C1 segment of cervical spinal cord (tissue), 14 donors: ENCODE data around the gene DOK6.

Experiments used
- DNase-seq, 14 donors: peaks; one replicate each; lab custom pipeline; 2025; lab: John Stamatoyannopoulos, UW

Gene DOK6

DNA sequence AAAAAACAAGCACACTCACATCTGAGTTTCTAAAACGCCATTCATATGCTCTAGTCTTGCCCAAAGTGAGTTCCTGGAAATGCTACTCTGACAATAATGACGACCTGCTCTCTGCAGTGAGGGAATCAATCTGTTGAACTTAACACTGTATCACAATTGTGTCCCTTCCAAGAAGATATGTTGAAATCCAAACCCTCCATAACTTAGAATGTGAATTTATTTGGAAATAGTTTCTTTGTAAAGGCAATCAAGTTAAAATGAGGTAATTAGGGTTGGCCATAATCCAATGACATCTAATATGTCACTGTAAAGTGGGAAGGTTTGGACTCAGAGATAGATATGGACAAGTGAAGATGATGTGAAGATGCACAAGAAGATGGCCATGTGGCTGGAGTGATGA is 282.5 kb downstream of the DOK6 start:
- DNase-seq: no peak

- no peak for DNase-seq
These were observed 284.1 kb downstream of the DOK6 start for GRCh38 chr18:69684789-69685188.

- no peak for DNase-seq
These were observed 286.2 kb downstream of the DOK6 start for GRCh38 chr18:69686861-69687260.

DNA sequence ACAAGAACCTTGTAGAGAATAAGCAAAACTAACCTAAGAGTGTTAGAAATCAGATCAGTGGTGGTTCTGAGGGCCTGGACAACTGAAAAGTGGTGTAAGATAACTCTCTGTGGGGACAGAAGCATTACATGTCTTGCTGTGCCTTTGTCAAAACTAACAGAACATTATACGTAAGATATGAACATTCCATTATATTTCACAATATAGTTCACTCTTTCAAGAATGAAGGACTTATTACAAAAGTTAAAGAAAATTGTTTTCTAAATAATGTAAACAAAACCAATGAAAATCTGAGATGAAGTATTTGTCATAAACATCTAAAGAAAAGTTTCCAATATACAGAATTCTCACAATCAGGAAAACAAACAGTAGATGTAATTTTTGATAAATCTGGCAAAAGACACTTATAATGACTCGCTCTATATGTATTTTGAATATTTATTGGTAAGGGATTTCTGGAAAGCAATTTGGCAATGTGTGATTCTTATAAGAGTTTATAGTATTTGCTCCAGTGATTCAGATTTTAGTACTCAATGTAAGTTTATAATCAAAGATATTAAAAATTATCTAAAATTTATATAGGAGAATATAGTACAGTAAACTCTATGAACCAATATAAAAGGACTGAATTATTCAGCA is 288.6 kb downstream of the DOK6 start:
- no peak for DNase-seq

DNA sequence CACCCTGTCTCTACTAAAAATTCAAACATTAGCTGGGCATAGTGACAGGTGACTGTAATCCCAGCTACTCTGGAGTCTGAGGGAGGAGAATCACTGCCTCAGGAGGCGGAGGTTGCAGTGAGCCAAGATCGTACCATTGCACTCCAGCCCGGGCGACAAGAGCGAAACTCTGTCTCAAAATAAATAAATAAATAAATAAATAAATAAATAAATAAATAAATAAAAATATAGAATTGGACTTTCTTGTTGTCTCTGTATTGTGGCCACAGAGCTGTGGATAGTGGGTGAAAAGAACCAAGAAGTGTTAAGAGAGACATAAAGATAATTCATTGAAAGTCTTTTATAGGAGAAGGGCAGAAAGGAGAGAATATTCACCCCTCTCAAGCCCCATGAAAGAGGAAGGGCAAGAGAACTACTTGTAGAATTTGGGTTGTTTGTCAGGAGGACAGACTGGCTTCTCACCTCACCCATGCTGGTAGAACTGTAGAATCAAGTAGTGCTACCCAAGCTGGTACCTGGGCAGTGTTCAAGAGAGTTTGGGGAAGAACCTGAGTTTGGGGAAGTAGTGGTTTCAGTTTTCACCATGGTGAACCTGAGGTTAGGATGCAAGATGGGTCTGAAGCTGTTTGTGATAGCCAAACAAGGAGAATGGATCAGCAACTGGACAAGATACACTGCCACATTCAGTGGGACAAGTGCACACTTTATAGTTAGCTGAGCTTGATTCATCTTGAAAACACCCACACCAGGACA is 290.5 kb downstream of the DOK6 start:
- DNase-seq: no peak

- DNase-seq: no peak
These were observed 296.4 kb downstream of the DOK6 start for GRCh38 chr18:69697069-69697468.

GRCh38 chr18:69697689-69698088 is 297.0 kb downstream of the DOK6 start:
- DNase-seq: no peak

GRCh38 chr18:69701305-69701704 is 300.6 kb downstream of the DOK6 start:
- DNase-seq: no peak

DNA sequence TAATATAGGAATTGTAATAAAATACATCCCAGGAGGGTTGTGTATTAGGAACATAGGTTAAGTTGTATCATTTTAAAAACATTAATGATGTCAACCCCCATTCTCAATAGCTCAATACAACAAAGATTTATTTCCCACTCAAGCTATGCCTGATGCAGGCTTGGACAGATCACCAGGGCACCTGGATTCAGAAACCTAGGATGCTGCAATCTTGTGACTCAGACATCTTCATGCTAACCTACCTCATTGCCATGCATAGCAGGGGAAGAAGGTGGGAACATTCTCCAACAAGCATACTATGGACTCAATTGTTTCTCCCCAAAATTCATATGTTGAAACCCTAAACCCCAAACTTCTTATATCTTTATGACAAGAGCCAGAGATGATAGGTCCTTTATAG is 302.8 kb downstream of the DOK6 start:
- no peak for DNase-seq

GRCh38 chr18:69705987-69706386 is 305.3 kb downstream of the DOK6 start:
- no peak for DNase-seq

GRCh38 chr18:69708844-69709243 is 308.2 kb downstream of the DOK6 start:
- DNase-seq: no peak

GRCh38 chr18:69715191-69715795 is 314.6 kb downstream of the DOK6 start:
- no peak for DNase-seq

GRCh38 chr18:69717586-69717985 is 316.9 kb downstream of the DOK6 start:
- DNase-seq: no peak

DNA sequence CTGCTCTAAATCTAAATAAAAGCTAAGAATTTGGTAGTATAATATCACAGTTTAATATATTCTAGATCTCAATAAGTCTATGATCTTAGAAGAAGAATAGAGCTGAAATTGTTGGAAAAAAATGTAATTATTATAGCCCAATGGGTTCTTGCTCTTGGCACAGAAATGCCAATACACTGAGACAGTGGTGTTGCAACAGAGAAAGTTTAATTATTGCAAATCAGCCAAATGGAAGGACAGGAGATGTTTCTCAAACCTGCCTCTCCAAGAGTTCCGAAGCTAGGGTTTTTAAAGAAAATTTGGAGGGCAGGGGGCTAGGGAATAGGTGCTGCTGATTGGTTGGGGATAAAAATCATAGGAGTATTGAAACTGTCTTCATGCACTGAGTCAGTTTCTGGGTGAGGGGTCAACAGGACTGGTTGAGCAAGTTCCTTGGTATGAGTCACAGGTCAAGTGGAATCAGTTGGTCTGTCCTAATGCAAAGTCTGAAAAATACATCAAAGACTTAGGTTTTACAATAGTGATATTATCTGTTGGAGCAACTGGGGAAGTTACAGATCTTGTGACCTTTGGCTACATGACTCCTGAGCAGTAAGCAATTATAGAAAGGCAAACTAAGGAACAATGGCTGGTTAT is 318.3 kb downstream of the DOK6 start:
- DNase-seq: no peak

DNA sequence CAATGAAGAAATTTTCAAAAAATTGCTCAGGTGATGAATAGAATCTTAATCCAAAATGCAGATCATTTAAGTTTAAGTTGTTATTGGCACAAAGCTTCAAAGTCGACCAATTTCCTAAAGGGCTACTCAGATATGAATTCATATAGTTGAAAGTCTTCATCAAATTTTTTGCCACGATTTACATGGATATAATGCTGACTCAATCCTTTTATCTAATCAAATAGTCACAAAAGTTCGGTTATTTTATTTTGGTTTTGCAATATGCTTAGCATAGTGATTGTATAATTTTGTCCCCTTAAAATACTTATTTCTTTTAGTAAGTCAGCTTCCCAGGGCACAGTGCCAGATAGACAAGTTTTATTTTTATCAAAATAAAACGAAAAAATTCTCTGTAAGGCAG is 319.7 kb downstream of the DOK6 start:
- no peak for DNase-seq

DNA sequence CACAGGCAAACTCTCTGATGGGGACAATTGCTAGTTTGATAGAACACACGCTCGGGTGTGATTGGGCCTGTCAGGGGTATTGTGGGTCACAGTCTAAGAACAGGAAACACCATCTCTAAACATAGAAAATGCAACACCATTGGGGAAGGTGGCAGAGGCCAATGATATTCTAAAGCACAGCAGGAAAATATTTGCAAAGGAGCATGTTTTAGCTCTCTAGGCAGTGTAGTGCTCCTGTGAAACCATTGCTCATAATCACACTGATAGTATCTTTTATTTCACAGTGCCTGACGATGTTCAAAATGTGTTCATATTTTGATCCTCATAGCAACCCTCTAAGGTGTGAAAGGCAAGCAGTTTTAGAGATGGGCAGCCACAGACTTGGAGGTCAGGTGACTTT is 322.7 kb downstream of the DOK6 start:
- DNase-seq: no peak

DNA sequence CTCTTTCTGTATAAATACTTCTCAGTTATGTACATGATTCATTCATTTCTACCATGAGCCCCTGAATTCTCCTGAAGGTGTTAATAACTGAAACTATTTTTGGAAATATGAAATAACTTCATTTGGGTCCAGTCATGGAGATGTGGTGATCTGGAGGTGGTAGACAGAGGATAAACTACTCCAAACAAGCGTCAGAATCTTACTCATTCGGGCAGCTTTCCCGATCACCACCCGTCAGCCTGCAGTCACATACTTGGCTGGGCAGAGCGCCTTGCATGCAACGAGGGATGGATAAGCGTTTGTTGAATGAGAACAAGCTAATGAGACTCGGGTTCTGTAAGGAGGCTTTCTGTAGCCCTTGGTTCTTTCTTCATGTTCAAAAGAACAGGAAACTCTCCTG is 324.3 kb downstream of the DOK6 start:
- DNase-seq: no peak

DNA sequence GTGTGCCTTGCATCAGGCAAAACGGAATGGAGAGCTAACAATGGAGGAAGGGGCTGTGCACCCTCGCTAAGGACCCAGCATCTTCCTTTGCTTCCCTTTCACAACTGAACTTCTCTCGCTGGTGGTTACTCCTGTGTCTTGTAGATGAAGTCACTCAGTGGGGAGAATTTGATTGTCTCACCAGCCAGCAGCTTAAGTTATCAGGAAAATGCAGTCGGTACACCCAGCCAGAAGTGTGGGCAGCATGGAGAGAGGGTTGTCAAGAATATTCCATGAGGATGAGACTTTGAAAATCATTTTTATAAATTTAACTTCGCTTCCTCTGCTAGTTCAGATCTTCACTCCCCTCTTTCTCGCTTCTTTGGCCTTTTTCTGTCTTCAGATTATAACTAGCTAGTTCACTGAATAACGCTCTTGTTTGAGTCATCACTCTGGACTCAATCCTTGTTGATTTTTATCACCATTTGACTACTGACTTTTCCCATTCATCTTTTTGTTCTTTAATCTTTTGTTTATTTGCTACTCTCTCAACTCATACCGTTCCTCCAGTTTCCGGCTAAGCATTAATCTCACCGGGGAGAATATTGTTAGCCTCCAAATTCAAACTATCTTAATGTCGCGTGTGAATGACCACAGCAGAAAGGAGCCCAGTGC is 325.3 kb downstream of the DOK6 start:
- DNase-seq: no peak

DNA sequence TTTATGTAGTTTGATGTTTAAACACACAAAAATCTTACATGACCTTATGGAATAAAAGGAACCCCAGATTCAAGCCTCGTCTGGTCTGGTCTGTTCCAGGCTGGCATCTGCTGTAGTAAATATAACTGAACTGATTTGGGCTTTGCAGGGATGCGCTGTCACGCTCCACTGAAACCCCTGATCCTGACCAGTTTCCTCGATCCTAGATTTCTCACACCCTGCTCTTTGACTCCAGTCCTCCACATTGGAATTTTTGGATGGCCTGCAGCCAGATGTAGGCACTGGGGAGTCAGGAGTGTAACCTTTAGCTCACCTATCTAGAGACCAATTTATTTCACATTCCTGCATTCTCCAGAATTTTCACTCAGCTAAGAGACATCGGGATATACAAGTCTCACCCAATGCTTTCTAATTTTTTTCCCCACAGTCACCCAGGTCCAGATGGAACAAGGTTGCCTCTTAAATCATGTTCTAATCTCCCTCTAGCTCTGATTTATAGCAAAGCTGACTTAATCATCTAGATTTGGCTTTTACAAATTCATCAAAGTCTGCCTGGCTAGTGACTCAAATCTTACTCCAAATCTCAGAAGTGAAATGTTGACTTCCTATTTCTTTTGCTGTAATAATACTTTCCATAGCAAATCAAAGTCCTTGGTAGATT is 327.4 kb downstream of the DOK6 start:
- DNase-seq: no peak

DNA sequence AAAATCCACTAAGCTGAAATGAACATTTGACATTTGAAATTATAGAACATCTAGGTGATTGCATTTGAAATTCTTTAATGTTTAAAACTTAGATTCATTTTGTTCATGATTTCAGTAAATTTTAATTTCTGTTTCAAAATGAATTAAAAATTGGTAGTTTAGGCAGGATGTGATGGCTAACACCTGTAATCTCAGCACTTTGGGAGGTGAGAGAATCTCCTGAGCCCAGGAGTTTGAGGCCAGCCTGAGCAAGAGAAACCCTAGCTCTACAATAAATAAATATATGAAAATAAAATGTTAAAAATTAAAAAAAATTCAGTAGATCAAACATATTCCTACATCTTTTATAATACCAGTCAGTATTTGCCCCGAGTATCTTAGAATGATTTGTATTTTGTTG is 330.0 kb downstream of the DOK6 start:
- DNase-seq: no peak

DNA sequence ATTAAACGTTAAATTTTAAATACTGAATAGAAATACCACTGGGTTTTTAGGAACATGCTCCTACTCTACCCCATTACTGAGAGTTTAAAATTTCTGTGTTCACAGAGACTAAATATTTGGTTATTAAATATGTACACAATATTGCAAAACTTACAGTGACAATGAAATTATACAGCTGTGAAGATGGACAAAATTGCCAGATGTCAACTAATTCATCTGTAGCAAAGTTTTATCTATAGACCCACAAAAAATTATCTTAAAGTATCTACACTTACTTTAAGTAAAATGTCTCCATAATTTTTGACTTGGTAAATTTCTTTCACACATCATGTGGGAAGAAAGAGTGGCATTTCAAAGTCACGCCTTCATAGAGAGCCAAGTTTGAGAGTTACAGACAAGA is 333.8 kb downstream of the DOK6 start:
- DNase-seq: no peak

DNA sequence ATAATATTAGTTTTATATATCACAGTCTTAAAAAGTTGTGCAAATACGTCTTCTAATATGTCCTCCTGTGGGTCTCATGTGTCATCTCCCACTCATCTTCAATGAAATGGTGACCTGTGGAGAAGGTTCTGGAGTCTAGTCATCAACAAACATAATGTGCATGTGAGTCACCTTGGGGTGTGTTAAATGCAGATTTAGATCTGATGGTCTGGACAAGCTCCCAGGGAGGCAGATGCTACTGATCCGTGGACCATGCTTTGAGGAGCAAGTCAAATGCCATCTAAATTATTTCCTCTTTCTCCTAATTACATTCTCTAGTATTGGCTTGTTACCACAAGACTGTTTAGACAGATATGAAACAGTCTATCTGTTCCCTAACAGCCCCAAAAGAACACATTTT is 336.0 kb downstream of the DOK6 start:
- no peak for DNase-seq
